Measurements from ENCODE around the gene C1orf159. TPM values are rescaled to one million over a fixed set of nuclear protein-coding genes. Genes with fewer than 3 reads are reported as not detected.

C1orf159 gene
- total RNA-seq, 1 donor from 2014 or later = 30.0 TPM

- no peaks in the 10 kb centered on the region for H3K9me3 Mint-ChIP-seq
- H3K36me3 Mint-ChIP-seq (ENCODE audit: low read depth) = no peaks in the 10 kb centered on the region
- peaks cover 5% of the 10 kb centered on the region for H3K4me1 Mint-ChIP-seq (ENCODE audit: low read depth)
- H3K27ac Mint-ChIP-seq = peak overlapping the region; percentile 21
- H3K4me3 Mint-ChIP-seq = no peak overlapping the region
- intact Hi-C loops (cut with micrococcal nuclease) = loop anchor here (2.0 kb wide), 2 partner anchors 141 to 167 kb away; no protein-coding TSS in a partner anchor
- DNase-seq (ENCODE audit: low spot score) = no peak
- peaks cover 10% of the 10 kb centered on the region for H3K27me3 Mint-ChIP-seq (ENCODE audit: insufficient read depth)
Observed at GRCh38 chr1:1123581-1124507, 8.0 kb upstream of the C1orf159 start.

GRCh38 chr1:1122981-1123480 lies 7.1 kb upstream of the C1orf159 start:
- H3K36me3 Mint-ChIP-seq (ENCODE audit: low read depth) = no peaks in the 10 kb centered on the region
- no peaks in the 10 kb centered on the region for H3K9me3 Mint-ChIP-seq
- no peak for DNase-seq (ENCODE audit: low spot score)
- peaks cover 5% of the 10 kb centered on the region for H3K4me1 Mint-ChIP-seq (ENCODE audit: low read depth)
- H3K27ac Mint-ChIP-seq = peak overlapping the region; percentile 21
- intact Hi-C loops (cut with micrococcal nuclease) = loop anchor here (1.0 to 2.0 kb wide), 4 partner anchors 108 to 168 kb away; no protein-coding TSS in a partner anchor
- peaks cover 11% of the 10 kb centered on the region for H3K27me3 Mint-ChIP-seq (ENCODE audit: insufficient read depth)
- no peak overlapping the region for H3K4me3 Mint-ChIP-seq

- Mint-ChIP-seq H3K36me3 (ENCODE audit: low read depth) (no peaks in the 10 kb centered on the region), H3K4me1 (ENCODE audit: low read depth) (peaks cover 5% of the 10 kb centered on the region), H3K27me3 (ENCODE audit: insufficient read depth) (peaks cover 11% of the 10 kb centered on the region), H3K4me3 (no peak overlapping the region), H3K9me3 (no peaks in the 10 kb centered on the region), H3K27ac (no peak overlapping the region)
- DNase-seq (ENCODE audit: low spot score) = peak; percentile 80
- intact Hi-C loops (cut with micrococcal nuclease) = loop anchor here (1.0 to 2.0 kb wide), 4 partner anchors 109 to 169 kb away; no protein-coding TSS in a partner anchor
Observed at GRCh38 chr1:1122078-1122811, 6.4 kb upstream of the C1orf159 start.

- H3K4me1 Mint-ChIP-seq (ENCODE audit: low read depth) = peaks cover 5% of the 10 kb centered on the region
- no peak overlapping the region for H3K4me3 Mint-ChIP-seq
- no peaks in the 10 kb centered on the region for H3K36me3 Mint-ChIP-seq (ENCODE audit: low read depth)
- intact Hi-C loops (cut with micrococcal nuclease) = loop anchor here (1.0 to 2.0 kb wide), 4 partner anchors 110 to 169 kb away; no protein-coding TSS in a partner anchor
- DNase-seq (ENCODE audit: low spot score) = no peak
- H3K9me3 Mint-ChIP-seq = no peaks in the 10 kb centered on the region
- peaks cover 11% of the 10 kb centered on the region for H3K27me3 Mint-ChIP-seq (ENCODE audit: insufficient read depth)
- H3K27ac Mint-ChIP-seq = no peak overlapping the region
Observed at GRCh38 chr1:1121611-1122077, 5.8 kb upstream of the C1orf159 start.

- Mint-ChIP-seq H3K27me3 (ENCODE audit: insufficient read depth) (peaks cover 11% of the 10 kb centered on the region), H3K4me1 (ENCODE audit: low read depth) (peaks cover 5% of the 10 kb centered on the region), H3K27ac (no peak overlapping the region), H3K4me3 (no peak overlapping the region), H3K9me3 (no peaks in the 10 kb centered on the region), H3K36me3 (ENCODE audit: low read depth) (no peaks in the 10 kb centered on the region)
- intact Hi-C loops (cut with micrococcal nuclease) = no loop called here
- no peak for DNase-seq (ENCODE audit: low spot score)
Observed at GRCh38 chr1:1120866-1121591, 5.1 kb upstream of the C1orf159 start.

GRCh38 chr1:1120096-1120495 lies 4.2 kb upstream of the C1orf159 start:
- Mint-ChIP-seq H3K27ac (no peak overlapping the region), H3K27me3 (ENCODE audit: insufficient read depth) (peaks cover 11% of the 10 kb centered on the region), H3K4me3 (no peak overlapping the region), H3K36me3 (ENCODE audit: low read depth) (peaks cover under 1% of the 10 kb centered on the region), H3K9me3 (no peaks in the 10 kb centered on the region), H3K4me1 (ENCODE audit: low read depth) (peaks cover 5% of the 10 kb centered on the region)
- intact Hi-C loops (cut with micrococcal nuclease) = no loop called here
- no peak for DNase-seq (ENCODE audit: low spot score)

- no peak for DNase-seq (ENCODE audit: low spot score)
- Mint-ChIP-seq H3K36me3 (ENCODE audit: low read depth) (peaks cover 2% of the 10 kb centered on the region), H3K4me3 (no peak overlapping the region), H3K4me1 (ENCODE audit: low read depth) (peaks cover 5% of the 10 kb centered on the region), H3K9me3 (no peaks in the 10 kb centered on the region), H3K27ac (peak overlapping the region; percentile 2), H3K27me3 (ENCODE audit: insufficient read depth) (peaks cover 11% of the 10 kb centered on the region)
- intact Hi-C loops (cut with micrococcal nuclease) = no loop called here
Observed at GRCh38 chr1:1119272-1119890, 3.5 kb upstream of the C1orf159 start.

GRCh38 chr1:1118876-1119220 lies 3.0 kb upstream of the C1orf159 start:
- intact Hi-C loops (cut with micrococcal nuclease) = no loop called here
- H3K27ac Mint-ChIP-seq = peak overlapping the region; percentile 2

GRCh38 chr1:1118011-1118875 lies 2.4 kb upstream of the C1orf159 start:
- H3K27me3 Mint-ChIP-seq (ENCODE audit: insufficient read depth) = peaks cover 8% of the 10 kb centered on the region
- peak overlapping the region; percentile 59 for H3K4me3 Mint-ChIP-seq
- H3K27ac Mint-ChIP-seq = no peak overlapping the region
- H3K9me3 Mint-ChIP-seq = peaks cover 4% of the 10 kb centered on the region
- peaks cover 6% of the 10 kb centered on the region for H3K36me3 Mint-ChIP-seq (ENCODE audit: low read depth)
- intact Hi-C loops (cut with micrococcal nuclease) = no loop called here
- DNase-seq (ENCODE audit: low spot score) = no peak
- no peaks in the 10 kb centered on the region for H3K4me1 Mint-ChIP-seq (ENCODE audit: low read depth)

More at GRCh38 chr1:1118876-1119220, 3.0 kb upstream of the C1orf159 start:
- DNase-seq (ENCODE audit: low spot score) = no peak
- Mint-ChIP-seq H3K27me3 (ENCODE audit: insufficient read depth) (peaks cover 11% of the 10 kb centered on the region), H3K4me1 (ENCODE audit: low read depth) (peaks cover 2% of the 10 kb centered on the region), H3K9me3 (no peaks in the 10 kb centered on the region), H3K4me3 (peak overlapping the region; percentile 23), H3K36me3 (ENCODE audit: low read depth) (peaks cover 2% of the 10 kb centered on the region)

- H3K36me3 Mint-ChIP-seq (ENCODE audit: low read depth) = peaks cover 13% of the 10 kb centered on the region
- H3K27ac Mint-ChIP-seq = no peak overlapping the region
- H3K4me3 Mint-ChIP-seq = peak overlapping the region; percentile 59
- DNase-seq (ENCODE audit: low spot score) = no peak
- peaks cover 6% of the 10 kb centered on the region for H3K9me3 Mint-ChIP-seq
- intact Hi-C loops (cut with micrococcal nuclease) = loop anchor here (2.0 kb wide), 4 partner anchors 19 to 105 kb away; partner anchors contain the start of gene ISG15
- no peaks in the 10 kb centered on the region for H3K4me1 Mint-ChIP-seq (ENCODE audit: low read depth)
- H3K27me3 Mint-ChIP-seq (ENCODE audit: insufficient read depth) = peaks cover 8% of the 10 kb centered on the region
Observed at GRCh38 chr1:1117469-1117831, 1.6 kb upstream of the C1orf159 start.

- H3K36me3 Mint-ChIP-seq (ENCODE audit: low read depth) = peaks cover 18% of the 10 kb centered on the region
- H3K4me1 Mint-ChIP-seq (ENCODE audit: low read depth) = no peaks in the 10 kb centered on the region
- H3K4me3 Mint-ChIP-seq = peak overlapping the region; percentile 59
- intact Hi-C loops (cut with micrococcal nuclease) = loop anchor here (1.0 to 2.0 kb wide), 12 partner anchors 20 to 498 kb away; partner anchors contain the start of genes B3GALT6, CPTP, HES4 and INTS11
- no peak for DNase-seq (ENCODE audit: low spot score)
- peaks cover 11% of the 10 kb centered on the region for H3K9me3 Mint-ChIP-seq
- no peak overlapping the region for H3K27ac Mint-ChIP-seq
- H3K27me3 Mint-ChIP-seq (ENCODE audit: insufficient read depth) = peaks cover 8% of the 10 kb centered on the region
Observed at GRCh38 chr1:1116701-1117468, 996 bp upstream of the C1orf159 start.
